A549 (cell line): ENCODE results near the gene PIM1. TPM values are rescaled to one million over a fixed set of nuclear protein-coding genes. Genes with fewer than 3 reads are reported as not detected.

ENCODE experiments used
- CBX2 ChIP-seq: fragments of 200-600 bp; sonication (generic); IDR thresholded peaks from 2 replicates; pipeline ENCODE4 v1.6.1; 2016; ENCODE audit warnings: low read depth, mild to moderate bottlenecking, borderline replicate concordance
- CBX8 ChIP-seq: fragments of 200-600 bp; sonication (generic); IDR thresholded peaks from 2 replicates; pipeline ENCODE4 v1.6.1; 2016
- CEBPB ChIP-seq, 2 experiments: fragments of >200 bp in 1 of 2; sonication (Bioruptor Twin) in 1 of 2; formaldehyde crosslinking in 1 of 2; IDR thresholded peaks; 2 replicates each; pipeline ENCODE4 v1.6.1; 2012 to 2016
- EHMT2 ChIP-seq: fragments of 200-600 bp; sonication (generic); IDR thresholded peaks from 2 replicates; pipeline ENCODE4 v1.6.1; 2016; ENCODE audit warnings: antibody characterized with exemption, low read depth, mild to moderate bottlenecking, moderate library complexity
- EP300 ChIP-seq, 2 experiments: fragments of >200 bp; sonication (Bioruptor Twin); formaldehyde crosslinking; IDR thresholded peaks; 2 replicates in 1 of 2; 3 replicates in 1 of 2; pipeline ENCODE4 v1.6.1; 2016 to 2017
- ESRRA ChIP-seq: fragments of 150-350 bp; IDR thresholded peaks from 2 replicates; pipeline ENCODE4 v1.6.1; 2014; ENCODE audit warnings: mild to moderate bottlenecking, low read length, borderline replicate concordance
- FOSB ChIP-seq: fragments of 250-450 bp; sonication (Bioruptor Pico); IDR thresholded peaks from 2 replicates; pipeline ENCODE4 v1.5.0; 2020; ENCODE audit warnings: mild to moderate bottlenecking, moderate library complexity
- FOXS1 ChIP-seq: fragments of 250-450 bp; sonication (Bioruptor Pico); IDR thresholded peaks from 2 replicates; pipeline ENCODE4 v1.5.0; 2020; ENCODE audit warnings: mild to moderate bottlenecking, moderate library complexity
- HDAC2 ChIP-seq: fragments of 200-600 bp; sonication (generic); IDR thresholded peaks from 2 replicates; pipeline ENCODE4 v1.6.1; 2016
- HES2 ChIP-seq: fragments of >200 bp; sonication (Bioruptor Twin); formaldehyde crosslinking; IDR thresholded peaks from 2 replicates; pipeline ENCODE4 v1.6.1; 2016
- HEYL ChIP-seq: fragments of 250-450 bp; sonication (Bioruptor Pico); IDR thresholded peaks from 2 replicates; pipeline ENCODE4 v1.8.0; 2021; ENCODE audit warnings: mild to moderate bottlenecking, moderate library complexity
- JUN ChIP-seq, 2 experiments: fragments of >200 bp; sonication (Bioruptor Twin); formaldehyde crosslinking; IDR thresholded peaks; 2 replicates in 1 of 2; 3 replicates in 1 of 2; pipeline ENCODE4 v1.6.1; 2016 to 2017
- MAFK ChIP-seq: fragments of 450-650 bp; IDR thresholded peaks from 2 replicates; pipeline ENCODE4 v1.6.1; 2014; ENCODE audit not compliant: partially characterized antibody
- MYC ChIP-seq: IDR thresholded peaks from 2 replicates; pipeline ENCODE4 v1.6.1; 2012; ENCODE audit warnings: mild to moderate bottlenecking, inconsistent platforms, low read length, improper control_type of control experiment, borderline replicate concordance
- NR3C1 ChIP-seq: fragments of >200 bp; sonication (Bioruptor Twin); formaldehyde crosslinking; IDR thresholded peaks from 3 replicates; pipeline ENCODE4 v1.6.1; 2017
- POLR2A ChIP-seq: IDR thresholded peaks from 2 replicates; pipeline ENCODE4 v1.6.1; 2012; ENCODE audit warnings: mild to moderate bottlenecking, low read length
- POLR2AphosphoS2 ChIP-seq: conservative IDR thresholded peaks from 2 replicates; pipeline ENCODE4 v1.6.1; 2012; ENCODE audit warnings: low read length, improper control_type of control experiment, inconsistent platforms
- RAD21 ChIP-seq, 2 experiments: fragments of >200 bp in 1 of 2; sonication (Bioruptor Twin) in 1 of 2; formaldehyde crosslinking in 1 of 2; IDR thresholded peaks in 1 of 2; conservative IDR thresholded peaks in 1 of 2; 2 replicates in 1 of 2; 3 replicates in 1 of 2; pipeline ENCODE4 v1.6.1; 2012 to 2018; ENCODE audit warnings: inconsistent platforms in 1 of 2
- RARB ChIP-seq: fragments of 250-450 bp; sonication (Bioruptor Pico); IDR thresholded peaks from 2 replicates; pipeline ENCODE4 v1.8.0; 2021; ENCODE audit warnings: mild to moderate bottlenecking, moderate library complexity
- RCOR1 ChIP-seq: fragments of 150-350 bp; IDR thresholded peaks from 2 replicates; pipeline ENCODE4 v1.6.1; 2014; ENCODE audit warnings: antibody characterized with exemption, low read length, low read depth
- RFX5 ChIP-seq: fragments of 450-650 bp; IDR thresholded peaks from 2 replicates; pipeline ENCODE4 v1.7.1; 2014; ENCODE audit warnings: antibody characterized with exemption, mild to moderate bottlenecking, moderate library complexity
- SREBF2 ChIP-seq: fragments of 450-650 bp; IDR thresholded peaks from 2 replicates; pipeline ENCODE4 v1.6.1; 2014; ENCODE audit warnings: mild to moderate bottlenecking, moderate library complexity
- TP53 ChIP-seq: fragments of 250-450 bp; sonication (Bioruptor Pico); IDR thresholded peaks from 2 replicates; pipeline ENCODE4 v1.5.0; 2021; ENCODE audit warnings: mild to moderate bottlenecking, moderate library complexity
- ZFP36 ChIP-seq: fragments of 450-650 bp; IDR thresholded peaks from 2 replicates; pipeline ENCODE4 v1.6.1; 2014; ENCODE audit warnings: borderline replicate concordance; ENCODE audit not compliant: partially characterized antibody
- ZSCAN20 ChIP-seq: fragments of 250-450 bp; sonication (Bioruptor Pico); IDR thresholded peaks from 2 replicates; pipeline ENCODE4 v1.8.0; 2022; ENCODE audit warnings: mild to moderate bottlenecking, moderate library complexity
- polyA plus RNA-seq, 4 experiments: library from polyadenylated mRNA; depleted of rRNA in 3 of 4; stranded (reverse); fragments of >200 nt; fragmentation: RNase III in 1 of 4; extraction: RNeasy Plus Mini Kit Qiagen cat#74134 plus additional on column Dnase treatment in 1 of 4; gene quantifications; 2 replicates in 3 of 4; 3 replicates in 1 of 4; pipeline ENCODE4 v1.2.3, GENCODE V29; 2011 to 2017
- TF ChIP-seq, protein P1 (sequence below): fragments of 250-450 bp; sonication (Bioruptor Pico); IDR thresholded peaks from 2 replicates; pipeline ENCODE4 v1.5.0; 2020; ENCODE audit warnings: low read depth, mild to moderate bottlenecking, moderate library complexity
- TF ChIP-seq, protein P2 (sequence below): fragments of >200 bp; sonication (Bioruptor Twin); formaldehyde crosslinking; IDR thresholded peaks from 3 replicates; pipeline ENCODE4 v1.5.1; 2016
- TF ChIP-seq, protein P3 (sequence below): fragments of 150-350 bp; IDR thresholded peaks from 2 replicates; pipeline ENCODE4 v1.6.1; 2014; ENCODE audit warnings: low read depth, mild to moderate bottlenecking, low read length

PIM1 gene
- polyA plus RNA-seq, 2 of the 4 experiments (the other 2 are of a cell fraction) = 15.4 to 19.0 TPM

DNA sequence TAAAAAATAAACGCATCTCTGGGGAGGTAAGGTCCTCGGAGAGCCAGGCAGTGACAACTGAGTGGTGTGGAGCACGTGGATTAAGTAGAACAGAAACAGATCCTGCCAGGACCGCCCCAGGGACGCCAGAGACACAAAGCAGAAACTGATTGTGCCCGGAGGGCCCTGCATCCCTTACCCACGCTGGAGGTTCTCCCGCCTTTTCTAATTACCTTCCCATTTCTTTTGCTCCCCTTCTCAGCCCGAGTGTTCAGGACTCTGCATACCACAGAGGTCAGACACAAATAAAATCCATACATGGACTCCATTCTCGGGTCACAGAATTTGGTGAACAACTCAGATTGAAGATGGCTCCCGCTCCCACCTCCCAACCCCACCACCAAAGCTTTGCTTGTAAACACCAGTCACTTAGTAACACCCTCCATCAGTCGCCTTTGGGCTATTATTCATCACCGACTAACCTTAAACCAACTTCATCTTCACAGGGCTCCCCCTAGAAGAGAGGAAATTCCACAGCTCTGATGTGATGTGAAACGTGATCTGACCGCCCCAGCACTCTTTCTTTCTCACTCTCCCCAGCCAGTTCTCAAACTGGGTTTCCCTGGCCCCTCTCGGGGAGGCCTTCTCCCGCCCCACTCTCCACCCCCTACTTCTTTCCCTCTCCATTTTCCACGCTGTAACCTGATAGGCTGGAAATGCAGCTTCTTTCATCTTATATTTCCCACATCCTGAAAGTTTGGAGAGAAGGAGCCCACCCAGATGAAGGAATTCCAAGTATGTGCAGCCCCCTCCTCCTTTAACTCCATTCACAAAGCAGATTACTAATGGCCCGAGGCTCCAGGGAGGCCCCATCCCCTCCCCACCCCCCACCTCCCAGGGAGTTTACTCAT lies 32.5 kb upstream of the PIM1 start (continued):
- TF ChIP-seq TP53 (CRISPR knock-in tag) (peak; percentile 34; the same call in 1 of the 2 replicates), MAFK (no peak), EHMT2 (no peak), CBX2 (no peak), NR3C1 (no peak), HES2 (no peak), RAD21 (conservative IDR thresholded peaks at IDR 0.05 in 1 of 2, IDR thresholded peaks at IDR 0.05 in 1 of 2) (no peak; a peak in 2 of 5 replicates), EP300 (IDR thresholded peaks at IDR 0.05) (peak; percentile 47 to 60; a peak in 2 of 5 replicates), FOSB (CRISPR knock-in tag) (no peak), POLR2A (no peak), ESRRA (no peak), RFX5 (no peak), HDAC2 (no peak), JUN (IDR thresholded peaks at IDR 0.05) (peak; percentile 62 to 82; a peak in 3 of 5 replicates), CEBPB (IDR thresholded peaks at IDR 0.05) (peak in 1 of 2 experiments; percentile 26; a peak in 1 of 4 replicates), ZSCAN20 (no peak), RCOR1 (no peak), CBX8 (no peak), RARB (CRISPR knock-in tag) (no peak), FOXS1 (CRISPR knock-in tag) (no peak; the same call in 1 of the 2 replicates), ZFP36 (no peak), POLR2AphosphoS2 (no peak), MYC (no peak), SREBF2 (no peak), HEYL (peak; percentile 83)
- TF ChIP-seq, protein P1, sequence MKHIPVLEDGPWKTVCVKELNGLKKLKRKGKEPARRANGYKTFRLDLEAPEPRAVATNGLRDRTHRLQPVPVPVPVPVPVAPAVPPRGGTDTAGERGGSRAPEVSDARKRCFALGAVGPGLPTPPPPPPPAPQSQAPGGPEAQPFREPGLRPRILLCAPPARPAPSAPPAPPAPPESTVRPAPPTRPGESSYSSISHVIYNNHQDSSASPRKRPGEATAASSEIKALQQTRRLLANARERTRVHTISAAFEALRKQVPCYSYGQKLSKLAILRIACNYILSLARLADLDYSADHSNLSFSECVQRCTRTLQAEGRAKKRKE (CRISPR knock-in tag) = peak; percentile 40
- TF ChIP-seq, protein P2, sequence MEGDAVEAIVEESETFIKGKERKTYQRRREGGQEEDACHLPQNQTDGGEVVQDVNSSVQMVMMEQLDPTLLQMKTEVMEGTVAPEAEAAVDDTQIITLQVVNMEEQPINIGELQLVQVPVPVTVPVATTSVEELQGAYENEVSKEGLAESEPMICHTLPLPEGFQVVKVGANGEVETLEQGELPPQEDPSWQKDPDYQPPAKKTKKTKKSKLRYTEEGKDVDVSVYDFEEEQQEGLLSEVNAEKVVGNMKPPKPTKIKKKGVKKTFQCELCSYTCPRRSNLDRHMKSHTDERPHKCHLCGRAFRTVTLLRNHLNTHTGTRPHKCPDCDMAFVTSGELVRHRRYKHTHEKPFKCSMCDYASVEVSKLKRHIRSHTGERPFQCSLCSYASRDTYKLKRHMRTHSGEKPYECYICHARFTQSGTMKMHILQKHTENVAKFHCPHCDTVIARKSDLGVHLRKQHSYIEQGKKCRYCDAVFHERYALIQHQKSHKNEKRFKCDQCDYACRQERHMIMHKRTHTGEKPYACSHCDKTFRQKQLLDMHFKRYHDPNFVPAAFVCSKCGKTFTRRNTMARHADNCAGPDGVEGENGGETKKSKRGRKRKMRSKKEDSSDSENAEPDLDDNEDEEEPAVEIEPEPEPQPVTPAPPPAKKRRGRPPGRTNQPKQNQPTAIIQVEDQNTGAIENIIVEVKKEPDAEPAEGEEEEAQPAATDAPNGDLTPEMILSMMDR = no peak
- TF ChIP-seq, protein P3, sequence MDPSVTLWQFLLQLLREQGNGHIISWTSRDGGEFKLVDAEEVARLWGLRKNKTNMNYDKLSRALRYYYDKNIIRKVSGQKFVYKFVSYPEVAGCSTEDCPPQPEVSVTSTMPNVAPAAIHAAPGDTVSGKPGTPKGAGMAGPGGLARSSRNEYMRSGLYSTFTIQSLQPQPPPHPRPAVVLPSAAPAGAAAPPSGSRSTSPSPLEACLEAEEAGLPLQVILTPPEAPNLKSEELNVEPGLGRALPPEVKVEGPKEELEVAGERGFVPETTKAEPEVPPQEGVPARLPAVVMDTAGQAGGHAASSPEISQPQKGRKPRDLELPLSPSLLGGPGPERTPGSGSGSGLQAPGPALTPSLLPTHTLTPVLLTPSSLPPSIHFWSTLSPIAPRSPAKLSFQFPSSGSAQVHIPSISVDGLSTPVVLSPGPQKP = no peak
